Heart right ventricle (tissue), 16 donors: Measurements from ENCODE around the gene PAX5. TPM values are rescaled to one million over a fixed set of nuclear protein-coding genes. Genes with fewer than 3 reads are reported as not detected.

Experiments
- ATAC-seq, 8 donors: fragments of 200-7000 bp; cut with Tn5 transposase; one replicate each; pipeline ENCODE4 v1.9.1; 2020; ENCODE audit warnings: mild to moderate bottlenecking in 8 of 8, moderate library complexity in 8 of 8, moderate number of reproducible peaks in 1 of 8
- DNase-seq, 2 donors: peaks; one replicate each; pipeline ENCODE4 v3.0.0-alpha.2; 2020
- H3K27ac ChIP-seq, 10 donors: fragments of 200-600 bp; sonication (generic) in 2 of 10; one replicate each; pipeline versions ENCODE4 v1.5.0 to v1.8.0; 2020 to 2022; ENCODE audit warnings: mild to moderate bottlenecking in 3 of 10
- H3K27me3 ChIP-seq, 7 donors: fragments of 200-600 bp; one replicate each; pipeline ENCODE4 v1.8.0; 2021 to 2022; ENCODE audit warnings: mild to moderate bottlenecking in 2 of 7
- H3K36me3 ChIP-seq, 9 donors: fragments of 200-600 bp; sonication (generic) in 1 of 9; one replicate each; pipeline versions ENCODE4 v1.5.0 to v1.8.0; 2020 to 2022; ENCODE audit warnings: mild to moderate bottlenecking in 2 of 9
- H3K4me1 ChIP-seq, 9 donors: fragments of 200-600 bp; sonication (generic) in 1 of 9; one replicate each; pipeline versions ENCODE4 v1.5.0 to v1.8.0; 2020 to 2022; ENCODE audit warnings: mild to moderate bottlenecking in 4 of 9
- H3K4me3 ChIP-seq, 10 donors: fragments of 200-600 bp; sonication (generic) in 2 of 10; one replicate each; pipeline versions ENCODE4 v1.5.0 to v1.8.0; 2020 to 2022; ENCODE audit warnings: mild to moderate bottlenecking in 7 of 10, moderate library complexity in 2 of 10
- H3K9me3 ChIP-seq, 11 donors: fragments of 200-600 bp in 10 of 11; sonication (generic) in 2 of 11; one replicate each; pipeline versions ENCODE4 v1.5.0 to v1.8.0; 2013 to 2022; ENCODE audit warnings: mild to moderate bottlenecking in 2 of 11, control low read depth in 1 of 11, moderate library complexity in 1 of 11
- WGBS, 2 donors: extraction: QIAGEN DNeasy Blood & Tissue Kit; methylation state at CpG; one replicate each; pipeline ENCODE4 v1.1.7; 2013; ENCODE audit warnings: inconsistent platforms in 1 of 2; 5-methylcytosine and 5-hydroxymethylcytosine counted together
- intact Hi-C, 10 donors: fragments of 100-400 bp; cut with DNase I; formaldehyde crosslinking; loops; one replicate each; pipeline versions ENCODE4 v1.11.1 to v1.14.2; 2022
- polyA plus RNA-seq, 2 donors: library from polyadenylated mRNA; stranded (reverse); fragments of 200-250 nt; gene quantifications; one replicate each; pipeline ENCODE4 v1.2.3, GENCODE V29; 2013
- total RNA-seq, 10 donors: library from RNA; stranded (reverse); fragmentation: NEBNext Ultra II Directional in 3 of 10; extraction: Animal tissue kit (Norgen Biotek cat#: 25700) in 3 of 10; gene quantifications; one replicate each; pipeline versions ENCODE4 v1.2.1 to v1.2.4, GENCODE V29; 2021 to 2023
- TF ChIP-seq, protein P1 (sequence below), 9 donors: fragments of 200-600 bp; sonication (generic) in 2 of 9; IDR thresholded peaks; one replicate each; pipeline versions ENCODE4 v1.5.0 to v1.8.0; 2021 to 2022; ENCODE audit warnings: antibody characterized with exemption in 9 of 9, mild to moderate bottlenecking in 5 of 9, moderate library complexity in 1 of 9
- donor health status: Arrhythmogenic right ventricular cardiomyopathy.
- donor health status: ischemic (EF 13 %, LVEDD 7.1; RV severe dilation, severe dysfunction).
- donor health status: healthy with polysubstance abuse.
- donor health status: DM: no; HTN: yes; CAD: no.
- donor health status: DM: no; HTN: no; CAD: no.
- donor health status: ischemic (EF 25% LVEDD 6.9; RV normal size, moderate dysfunction).
- donor health status: ischemic (EF 25% LVEDD 5.7; RV mildly dilated, moderate dysfunction).
- donor health status: healthy.
- donor health status: DM: yes; HTN: yes; CAD: no.
- donor health status: Ischemic cardiomyopathy.
- donor health status: ischemic (EF 35%, LVEDD 5.7; RV mildly dilated, moderate dysfunction).
- donor health status: nonischemic (EF 11% LVEDD 7.7; RV severe dilation, severe dysfunction).
- donor health status: DM: yes; HTN: yes; CAD: no.
- donor health status: PGD.
- donor health status: ischemic (EF 29% LVEDD 5.4; RV normal size, mild dysfunction).
- donor health status: nonischemic (EF 23%, LVEDD 6.1; RV moderate dilation, normal function).

The PAX5 gene
- total and polyA plus RNA-seq, 12 donors: under 0.01 to 0.09 TPM; not detected in 10

DNA sequence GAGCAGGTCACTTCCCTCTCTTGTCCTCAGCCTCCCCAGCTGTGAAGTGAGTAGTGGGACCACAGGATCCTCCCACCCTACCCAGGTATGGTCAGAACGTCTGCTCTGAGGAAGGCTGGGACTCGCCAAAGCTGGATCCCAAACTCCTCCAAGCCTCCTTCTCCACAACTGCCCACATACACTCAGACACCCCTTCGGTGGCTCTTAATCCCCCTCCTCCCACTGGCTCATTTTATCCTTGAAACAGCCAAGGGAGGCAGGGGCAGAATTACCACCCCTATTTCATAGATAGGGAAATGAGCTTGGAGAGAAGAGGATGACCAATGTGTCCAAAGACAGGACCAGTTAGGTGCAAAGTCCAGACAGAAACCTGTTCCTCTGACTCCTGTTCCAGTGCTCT lies 121.4 kb downstream of the PAX5 start:
- Histone ChIP-seq H3K4me3 (no peak overlapping the region), H3K27me3 (peaks cover 0 to 71% (median 56%) of the 10 kb centered on the region in 7 donors), H3K27ac (no peak overlapping the region), H3K36me3 (no peaks in the 10 kb centered on the region), H3K9me3 (peaks cover 0 to 11% (median 0%) of the 10 kb centered on the region in 11 donors), H3K4me1 (no peaks in the 10 kb centered on the region)
- DNase-seq: no peak
- intact Hi-C loops: no loop called here
- 66 to 71% methylated on average over 3 of the region's 3 CpGs for WGBS, 2 donors
- no peak for ATAC-seq
- TF ChIP-seq, protein P1, sequence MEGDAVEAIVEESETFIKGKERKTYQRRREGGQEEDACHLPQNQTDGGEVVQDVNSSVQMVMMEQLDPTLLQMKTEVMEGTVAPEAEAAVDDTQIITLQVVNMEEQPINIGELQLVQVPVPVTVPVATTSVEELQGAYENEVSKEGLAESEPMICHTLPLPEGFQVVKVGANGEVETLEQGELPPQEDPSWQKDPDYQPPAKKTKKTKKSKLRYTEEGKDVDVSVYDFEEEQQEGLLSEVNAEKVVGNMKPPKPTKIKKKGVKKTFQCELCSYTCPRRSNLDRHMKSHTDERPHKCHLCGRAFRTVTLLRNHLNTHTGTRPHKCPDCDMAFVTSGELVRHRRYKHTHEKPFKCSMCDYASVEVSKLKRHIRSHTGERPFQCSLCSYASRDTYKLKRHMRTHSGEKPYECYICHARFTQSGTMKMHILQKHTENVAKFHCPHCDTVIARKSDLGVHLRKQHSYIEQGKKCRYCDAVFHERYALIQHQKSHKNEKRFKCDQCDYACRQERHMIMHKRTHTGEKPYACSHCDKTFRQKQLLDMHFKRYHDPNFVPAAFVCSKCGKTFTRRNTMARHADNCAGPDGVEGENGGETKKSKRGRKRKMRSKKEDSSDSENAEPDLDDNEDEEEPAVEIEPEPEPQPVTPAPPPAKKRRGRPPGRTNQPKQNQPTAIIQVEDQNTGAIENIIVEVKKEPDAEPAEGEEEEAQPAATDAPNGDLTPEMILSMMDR (IDR thresholded peaks at IDR 0.05): no peak

DNA sequence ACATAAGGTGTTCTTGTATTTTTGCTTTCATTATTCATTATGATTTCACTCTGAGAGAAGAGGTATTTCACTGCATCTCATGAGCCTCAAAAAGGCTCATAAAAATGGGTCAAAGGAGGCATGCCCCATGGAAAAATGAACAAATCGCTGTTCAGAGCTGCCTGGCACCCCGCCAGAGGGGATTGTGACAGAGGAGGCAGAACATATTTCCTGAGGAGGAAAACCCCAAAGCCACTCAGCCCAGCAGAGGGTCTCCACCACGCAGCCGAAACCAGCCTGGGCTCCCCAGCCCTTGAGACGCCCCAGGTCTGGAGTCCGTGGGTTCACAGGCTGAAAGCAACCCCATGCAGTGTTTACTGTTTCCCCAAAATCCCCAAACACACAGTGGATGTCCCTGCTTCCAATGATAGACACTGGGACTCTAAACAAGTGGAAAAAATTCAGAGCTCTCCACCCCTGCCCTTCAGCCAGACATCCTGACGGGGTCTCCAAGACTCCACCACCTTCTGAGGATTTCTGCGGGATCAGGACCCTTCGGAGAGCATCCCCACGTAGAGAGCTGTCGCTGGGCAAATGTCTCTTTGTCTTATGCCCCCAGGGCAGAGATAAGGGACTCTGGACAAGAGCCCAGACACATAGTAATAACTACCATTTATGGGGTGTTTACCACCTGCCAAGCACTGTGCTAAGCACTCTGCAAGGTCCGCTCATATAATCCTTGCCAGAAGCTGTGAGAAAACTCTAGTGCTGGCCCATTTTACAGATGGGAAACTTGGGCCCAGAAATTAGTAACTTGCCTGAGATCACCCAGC lies 122.3 kb downstream of the PAX5 start:
- TF ChIP-seq, protein P1 (IDR thresholded peaks at IDR 0.05): no peak
- intact Hi-C loops: no loop called here
- WGBS, 2 donors: 66 to 70% methylated on average over 12 of the region's 12 CpGs
- DNase-seq (no peak), ATAC-seq (no peak)
- no peaks in the 10 kb centered on the region for H3K4me1 ChIP-seq
- H3K27ac ChIP-seq: no peak overlapping the region
- H3K27me3 ChIP-seq: peaks cover 0 to 78% (median 64%) of the 10 kb centered on the region in 7 donors
- peaks cover 0 to 11% (median 0%) of the 10 kb centered on the region in 11 donors for H3K9me3 ChIP-seq
- H3K4me3 ChIP-seq: no peak overlapping the region
- no peaks in the 10 kb centered on the region for H3K36me3 ChIP-seq

DNA sequence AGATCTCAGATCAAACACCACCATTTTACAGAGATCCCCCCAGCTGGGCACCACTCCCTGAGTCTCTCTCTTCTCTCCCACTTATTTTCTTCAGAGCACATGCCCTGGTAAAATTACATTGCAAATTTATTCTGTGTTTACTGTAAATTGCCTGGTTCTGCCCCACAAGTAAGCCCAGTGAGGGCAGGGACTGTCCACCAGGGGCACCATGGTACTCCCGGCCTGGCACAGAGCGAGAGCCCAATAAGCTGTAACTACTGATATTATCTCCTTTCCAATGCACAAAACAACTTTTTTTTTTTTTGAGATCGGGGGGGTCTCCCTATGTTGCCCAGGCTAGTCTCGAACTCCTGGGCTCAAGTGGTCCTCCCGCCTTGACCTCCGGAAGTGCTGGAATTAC lies 123.0 kb downstream of the PAX5 start:
- peaks cover 0 to 85% (median 72%) of the 10 kb centered on the region in 7 donors for H3K27me3 ChIP-seq
- ATAC-seq (no peak), DNase-seq (no peak)
- no peaks in the 10 kb centered on the region for H3K36me3 ChIP-seq
- no peaks in the 10 kb centered on the region for H3K4me1 ChIP-seq
- H3K9me3 ChIP-seq: peaks cover 0 to 4% (median 0%) of the 10 kb centered on the region in 11 donors
- 65 to 80% methylated on average over 6 of the region's 6 CpGs for WGBS, 2 donors
- TF ChIP-seq, protein P1 (IDR thresholded peaks at IDR 0.05): no peak
- intact Hi-C loops: no loop called here
- no peak overlapping the region for H3K27ac ChIP-seq
- H3K4me3 ChIP-seq: no peak overlapping the region

DNA sequence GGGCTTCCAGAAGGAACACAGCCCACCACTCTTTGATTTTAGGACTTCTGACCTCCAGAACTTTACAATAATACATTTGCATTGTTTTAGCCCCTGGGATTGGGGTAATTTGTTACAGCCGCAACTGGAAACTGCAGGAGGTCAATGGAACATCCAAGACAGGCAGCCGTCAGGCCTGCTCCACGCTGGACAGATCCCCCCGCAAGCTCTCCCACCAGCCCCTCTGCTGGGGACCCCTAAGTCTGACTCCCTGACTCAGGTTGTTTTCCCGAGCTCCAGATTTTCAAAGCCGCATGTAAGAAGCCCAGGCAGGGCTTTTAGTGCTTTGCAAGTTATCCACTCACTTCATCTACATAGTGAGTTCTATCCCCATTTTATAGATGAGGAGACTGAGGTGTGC lies 127.6 kb downstream of the PAX5 start:
- DNase-seq (no peak), ATAC-seq (no peak)
- no peaks in the 10 kb centered on the region for H3K9me3 ChIP-seq
- TF ChIP-seq, protein P1 (IDR thresholded peaks at IDR 0.05): no peak
- WGBS, 2 donors: 65 to 78% methylated on average over 6 of the region's 6 CpGs
- no peak overlapping the region for H3K4me3 ChIP-seq
- H3K36me3 ChIP-seq: no peaks in the 10 kb centered on the region
- H3K27ac ChIP-seq: no peak overlapping the region
- intact Hi-C loops: loop anchor here in 2 of 10 donors (5.0 to 10.0 kb wide), 2 partner anchors 62 to 336 kb away; no protein-coding TSS in a partner anchor
- no peaks in the 10 kb centered on the region for H3K4me1 ChIP-seq
- H3K27me3 ChIP-seq: peaks cover 0 to 64% (median 51%) of the 10 kb centered on the region in 7 donors
